NCI-H2196 treated with DMSO at 0.1 percent for 48 hours (cell line): ENCODE results near the gene KAZN.
A peak's percentile ranks its signal among the peaks of the same experiment; 100 is the strongest.

Experiments used
- DNase-seq: peaks from one replicate; lab custom pipeline; 2025; ENCODE audit not compliant: unreplicated experiment; lab: John Stamatoyannopoulos, UW

KAZN gene

DNA sequence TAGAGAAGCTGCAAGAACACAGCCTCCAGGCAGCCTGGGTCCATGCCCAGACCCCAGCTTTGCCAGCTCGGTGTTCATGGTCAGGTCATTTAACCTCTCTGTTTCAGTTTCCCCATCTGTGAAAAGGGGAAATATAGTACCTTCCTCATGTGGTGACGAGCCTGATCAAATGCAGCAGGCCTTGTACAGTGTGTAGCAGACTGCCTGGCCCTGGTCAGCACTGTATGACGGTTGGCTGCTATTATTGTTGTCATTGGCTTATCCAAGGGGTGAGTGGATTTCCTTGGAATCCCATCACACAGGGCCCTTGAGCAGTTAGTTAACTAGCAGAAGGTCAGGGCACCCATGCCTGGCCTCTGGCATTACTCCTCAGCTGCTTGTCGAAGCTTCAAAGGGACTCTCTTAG lies 548.5 kb downstream of the KAZN start:
- no peak for DNase-seq

DNA sequence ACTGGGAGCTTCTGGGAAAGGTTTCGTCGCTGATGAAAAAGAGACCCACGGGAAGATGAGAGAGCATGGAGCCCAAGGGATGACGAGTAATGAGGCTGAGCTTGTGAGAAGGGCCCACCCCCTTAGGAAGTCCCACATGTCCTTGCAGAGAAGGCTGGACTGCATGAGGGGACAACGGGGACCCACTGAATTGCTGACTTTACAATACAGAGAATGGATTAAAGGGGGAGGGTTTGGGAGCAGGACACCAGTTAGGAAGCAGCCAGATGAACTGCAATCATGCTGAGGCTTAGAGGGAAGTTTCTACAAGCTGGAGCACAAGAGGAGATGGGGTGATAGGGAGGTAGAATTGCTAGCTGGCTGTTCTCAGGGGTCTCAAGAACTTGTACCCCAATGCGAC lies 549.5 kb downstream of the KAZN start:
- DNase-seq, result no peak

DNA sequence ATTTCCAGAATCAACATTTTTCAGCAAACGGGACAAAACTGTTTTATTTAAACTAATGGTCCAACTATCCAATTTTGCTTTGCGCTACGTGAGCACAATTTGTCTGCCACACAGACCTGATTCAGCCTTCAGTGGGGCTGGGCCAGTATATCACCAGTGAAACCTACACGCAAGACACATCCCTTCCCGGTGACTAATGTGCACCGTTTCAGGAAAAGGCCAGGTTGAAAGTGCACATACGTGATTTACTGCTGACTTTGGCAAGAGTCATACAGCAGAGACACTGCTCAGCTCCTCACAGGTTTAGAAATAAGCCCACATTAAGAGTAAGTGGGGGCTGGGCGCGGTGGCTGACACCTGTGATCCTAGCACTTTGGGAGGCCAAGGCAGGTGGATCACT lies 550.0 kb downstream of the KAZN start:
- no peak for DNase-seq

GRCh38 chr1:15148941-15149340 lies 550.5 kb downstream of the KAZN start:
- DNase-seq, result no peak

- no peak for DNase-seq
Measured at GRCh38 chr1:15150376-15150775, 551.9 kb downstream of the KAZN start.

GRCh38 chr1:15151377-15151806 lies 552.9 kb downstream of the KAZN start:
- DNase-seq, result no peak

GRCh38 chr1:15151871-15152270 lies 553.4 kb downstream of the KAZN start:
- no peak for DNase-seq

DNA sequence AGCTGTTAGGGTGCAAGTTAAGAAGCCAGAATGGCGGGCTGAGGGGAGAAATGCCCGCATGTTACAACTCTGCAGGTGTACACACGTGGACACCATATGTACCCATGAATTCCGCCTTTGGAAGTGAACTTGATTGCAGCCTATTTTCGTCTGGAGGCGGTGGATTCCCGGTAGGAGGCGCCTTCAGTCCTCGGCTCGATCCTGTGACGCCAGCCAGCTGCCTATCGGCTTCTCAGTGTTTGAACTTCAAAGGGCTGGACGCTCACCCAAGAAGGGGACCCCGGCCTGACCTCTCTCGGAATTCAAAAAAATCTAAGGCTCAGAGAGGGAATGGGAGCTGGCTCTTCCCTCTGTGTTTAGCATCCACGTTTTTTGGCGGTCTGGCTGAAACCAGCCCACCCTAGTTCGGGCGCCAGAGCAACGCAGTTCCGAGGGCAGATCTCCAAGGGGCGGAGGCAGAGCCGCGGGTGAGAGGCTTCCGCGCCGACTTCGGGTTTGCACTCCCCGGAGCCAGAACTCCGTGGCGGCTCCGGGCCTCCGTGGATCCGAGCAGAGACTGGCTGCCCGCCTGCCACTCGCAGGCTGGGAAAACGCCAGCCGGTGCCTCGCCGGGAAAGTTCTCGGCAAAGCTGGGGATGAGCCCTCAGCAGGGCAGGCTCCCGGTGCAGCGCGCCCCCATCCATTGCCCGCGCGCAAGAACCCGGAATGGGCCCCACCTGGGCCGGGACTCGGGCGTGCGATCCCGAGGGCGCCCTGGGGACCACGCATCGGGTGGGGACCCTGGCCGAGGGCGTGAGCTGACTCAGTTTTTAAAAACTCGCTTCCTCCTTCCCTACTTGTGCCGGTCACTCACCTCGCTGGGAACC lies 554.1 kb downstream of the KAZN start:
- DNase-seq, result peak; percentile 45

DNA sequence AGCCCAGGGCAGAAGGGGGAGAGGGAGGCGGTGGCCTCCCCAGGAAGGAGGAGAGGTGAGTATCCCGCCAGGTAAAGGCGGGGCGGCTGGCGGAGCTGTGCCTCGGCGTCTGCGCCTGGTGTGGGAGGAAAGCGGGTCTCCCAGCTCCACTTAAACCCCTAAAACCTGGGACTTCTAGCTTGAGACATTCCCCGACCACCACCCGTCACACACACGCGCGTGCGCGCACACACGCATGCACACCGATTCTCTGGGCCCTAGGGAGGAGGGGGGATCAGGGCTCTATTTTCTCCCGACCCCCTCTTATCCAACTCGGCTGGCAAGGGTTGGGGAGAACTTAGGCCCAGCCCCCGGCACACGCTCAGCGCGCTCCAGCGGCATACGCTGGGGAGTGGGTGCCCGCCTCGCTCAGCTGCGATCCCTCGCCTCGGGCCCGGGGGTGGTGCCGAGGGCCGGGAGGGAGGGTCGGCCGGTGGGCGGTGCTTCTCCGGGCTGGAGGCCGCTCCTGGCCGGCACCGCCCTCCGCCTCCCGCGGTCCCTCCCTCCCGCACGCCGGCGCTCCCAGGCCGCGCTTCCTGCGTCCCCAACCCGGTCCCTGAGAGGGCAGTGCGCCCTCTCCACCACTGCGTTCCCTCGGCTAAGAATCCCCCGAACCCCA lies 554.8 kb downstream of the KAZN start, which contains the start of gene TMEM51:
Gene TMEM51 (plus strand): TSS at position 564 of the 658 bp plus-strand sequence. CDS start 61,341 bp downstream, outside the sequence.
- DNase-seq, result no peak

DNA sequence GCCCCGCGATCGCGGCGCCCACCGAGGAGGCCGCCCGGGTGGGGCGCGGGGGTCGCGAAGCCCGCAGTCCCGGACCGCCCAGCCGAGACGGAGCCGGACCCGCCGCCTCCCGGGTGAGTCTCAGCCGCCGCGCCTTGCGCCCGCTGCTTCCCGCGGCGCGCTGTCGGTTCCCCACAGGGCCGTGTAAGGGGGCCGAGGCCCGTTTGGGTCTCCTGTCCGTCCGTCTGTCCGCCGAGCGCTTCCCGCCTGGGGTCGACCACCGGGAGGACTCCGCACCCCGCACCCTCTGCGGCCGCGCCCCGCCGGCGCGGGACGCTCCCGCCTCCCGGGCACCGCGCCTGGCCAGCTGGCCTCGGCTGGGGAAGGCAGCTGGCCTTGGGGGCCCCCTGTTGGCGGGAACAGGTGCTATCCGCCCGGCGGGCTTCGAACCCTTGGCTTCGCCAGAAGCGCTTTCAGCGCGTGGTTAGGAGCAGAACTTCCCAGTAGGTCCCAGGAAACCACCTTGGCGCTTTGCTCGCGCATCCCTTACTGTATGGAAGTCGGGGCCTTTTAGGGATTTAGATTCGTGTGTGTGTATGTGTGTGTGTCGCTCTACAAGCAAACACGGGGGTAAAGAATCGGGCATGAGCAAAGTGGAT lies 555.5 kb downstream of the KAZN start:
- no peak for DNase-seq

DNA sequence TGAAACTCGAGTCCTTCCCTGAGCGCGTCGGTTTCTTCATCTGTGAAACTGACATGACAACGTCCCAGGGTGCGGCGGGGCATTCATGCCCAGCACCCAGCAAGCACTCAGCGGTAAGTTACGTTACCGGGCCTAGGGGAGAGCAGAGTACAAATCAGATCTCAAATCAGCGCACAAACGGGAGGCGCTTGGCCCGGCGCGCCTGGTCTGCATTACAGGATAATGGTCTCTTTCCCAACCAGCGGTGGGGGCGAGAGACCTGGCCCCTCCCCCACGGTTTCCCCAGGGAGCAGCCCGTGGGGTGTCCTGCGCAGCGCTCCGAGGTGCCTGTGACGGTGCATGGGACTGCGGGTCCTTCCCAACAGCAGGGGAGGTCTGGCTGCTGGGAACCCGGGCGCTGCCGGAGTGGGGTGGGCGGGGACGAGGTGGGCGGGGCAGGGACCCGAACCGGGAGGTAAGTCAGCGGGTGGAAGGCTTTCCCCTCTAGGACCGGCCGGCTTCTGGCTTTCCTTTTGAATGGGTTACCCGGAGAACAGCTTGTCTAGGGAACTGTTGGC lies 556.1 kb downstream of the KAZN start:
- DNase-seq, result no peak

DNA sequence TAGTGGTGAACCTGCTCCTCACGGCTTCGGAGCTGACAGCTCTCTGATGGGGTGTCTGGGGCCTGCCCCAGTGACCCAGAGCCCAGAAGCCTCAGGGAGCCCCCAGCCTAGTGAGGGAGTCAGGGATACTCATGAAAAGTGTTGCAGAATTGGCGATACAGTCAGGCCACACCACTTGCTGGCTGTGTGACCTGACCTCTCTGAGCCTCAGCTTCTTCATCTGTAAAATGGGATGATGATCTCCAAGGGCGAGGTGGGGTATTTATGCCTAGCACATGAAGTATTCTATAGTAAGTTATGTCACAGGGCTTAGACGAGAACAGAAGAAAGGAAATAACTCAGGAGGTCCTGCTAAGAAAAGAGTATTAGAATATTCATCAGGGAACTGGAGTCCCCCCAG lies 556.7 kb downstream of the KAZN start:
- no peak for DNase-seq

DNA sequence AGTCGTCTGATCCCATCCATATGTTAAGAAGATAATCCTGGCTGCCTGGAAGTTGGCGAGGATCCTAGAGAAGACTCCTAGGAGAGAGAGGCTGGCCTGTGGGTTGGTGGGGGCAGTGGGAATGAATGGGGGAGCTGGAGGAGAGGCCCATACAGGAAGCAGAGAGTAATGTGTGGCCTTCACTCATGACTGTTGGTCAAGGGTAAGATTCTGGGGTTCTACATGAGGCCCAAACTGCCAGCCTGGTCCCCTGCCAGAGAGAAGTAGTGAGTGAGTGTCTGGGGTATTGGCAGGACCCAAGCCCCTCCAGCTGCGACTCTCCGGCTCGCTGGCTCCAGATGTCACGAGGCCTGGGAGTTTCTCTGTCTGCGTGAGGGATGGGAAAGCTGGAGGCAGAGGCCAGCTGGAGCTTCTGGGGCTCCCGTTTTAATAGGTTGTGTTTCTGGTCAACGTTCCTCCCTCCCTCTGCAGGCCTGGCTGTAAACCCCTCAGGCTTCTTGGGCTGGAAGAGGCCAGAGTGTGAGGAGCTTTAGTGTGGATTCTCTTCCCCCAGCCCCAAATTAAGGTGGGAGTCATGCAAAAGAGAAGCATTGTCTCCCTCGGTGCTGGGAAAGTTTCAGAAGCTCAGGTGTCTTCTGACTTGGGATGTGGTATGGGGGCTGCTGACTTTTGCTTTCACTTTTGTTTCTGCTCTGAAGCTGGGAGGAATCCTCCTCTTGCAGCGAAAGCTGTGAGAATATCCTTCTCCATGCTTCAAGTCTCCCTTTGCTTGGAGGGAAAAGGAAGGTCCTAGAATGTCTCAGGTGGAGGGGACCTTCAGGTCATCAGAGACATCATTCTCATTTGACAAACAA lies 557.6 kb downstream of the KAZN start:
- DNase-seq, result no peak

- no peak for DNase-seq
Measured at GRCh38 chr1:15156807-15157380, 558.4 kb downstream of the KAZN start.

DNA sequence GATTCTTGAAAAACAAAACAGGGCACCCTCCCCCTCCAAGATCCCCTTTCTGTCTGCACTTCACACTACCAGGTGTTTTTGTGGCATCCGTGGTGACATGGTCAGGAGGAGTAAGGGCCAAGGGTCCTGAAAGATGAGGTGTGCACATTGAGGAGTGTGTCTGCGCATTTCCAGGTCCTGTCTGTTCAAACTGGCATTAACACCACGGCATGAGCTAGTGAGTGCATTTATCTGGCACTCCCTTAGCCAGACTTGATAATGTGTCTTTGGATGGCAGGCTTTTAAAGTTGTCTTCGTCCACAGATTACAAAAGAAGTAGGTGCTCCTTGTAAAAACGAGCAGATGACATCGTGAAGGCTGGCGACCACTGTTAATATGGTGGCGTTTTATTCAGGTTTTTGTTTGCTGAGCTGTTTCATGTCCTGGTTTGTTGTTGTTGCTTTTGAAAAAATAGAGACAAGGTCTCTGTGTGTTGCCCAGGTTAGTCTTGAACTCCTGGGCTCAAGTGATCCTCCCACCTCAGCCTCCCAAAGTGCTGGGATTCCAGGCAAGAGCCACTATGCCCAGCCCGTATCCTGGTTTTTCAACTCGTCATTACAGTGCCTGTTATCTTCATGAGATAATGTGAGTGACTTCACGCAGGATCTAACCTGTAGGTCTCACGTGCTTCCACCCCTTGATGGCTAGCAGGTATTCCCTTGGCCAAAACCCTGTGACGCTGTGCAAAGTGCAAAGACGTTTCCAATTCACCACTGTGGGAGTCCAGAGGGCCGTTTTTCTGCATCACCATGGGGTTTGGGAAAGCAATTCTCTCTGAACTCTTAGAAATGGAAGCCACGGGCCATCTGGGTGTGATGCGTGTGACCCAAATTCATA lies 559.3 kb downstream of the KAZN start:
- DNase-seq, result no peak

- DNase-seq, result no peak
Measured at GRCh38 chr1:15158506-15159165, 560.2 kb downstream of the KAZN start.

- DNase-seq, result no peak
Measured at GRCh38 chr1:15159166-15159555, 560.7 kb downstream of the KAZN start.

GRCh38 chr1:15160626-15161025 lies 562.1 kb downstream of the KAZN start:
- no peak for DNase-seq

- DNase-seq, result no peak
Measured at GRCh38 chr1:15167386-15167785, 568.9 kb downstream of the KAZN start.
